ENCODE data around the gene XRCC4.

XRCC4 gene

GRCh38 chr5:83394190-83394589, 316.8 kb downstream of the XRCC4 start:
- no peak for DNase-seq

- DNase-seq: no peak
Observed at GRCh38 chr5:83396662-83397061, 319.3 kb downstream of the XRCC4 start.

DNA sequence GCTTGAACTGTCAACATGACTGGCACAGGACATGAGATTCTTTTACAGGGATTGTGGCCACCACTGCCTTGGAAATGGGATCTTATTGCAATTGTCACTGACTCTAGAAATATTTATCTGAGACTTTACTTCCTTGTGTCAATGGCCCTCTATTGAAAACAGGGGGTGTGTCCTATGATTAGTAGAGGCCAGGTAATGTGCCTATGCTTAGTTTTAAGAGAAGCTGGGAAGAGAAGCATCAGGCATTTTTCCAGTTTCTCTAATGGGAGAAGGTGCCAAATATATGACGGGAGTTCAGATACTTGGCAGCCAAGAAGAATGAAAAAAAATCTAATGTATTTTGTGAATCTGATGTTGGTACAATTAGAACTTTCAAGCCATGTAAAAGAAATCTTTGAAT, 320.3 kb downstream of the XRCC4 start:
- no peak for DNase-seq

DNA sequence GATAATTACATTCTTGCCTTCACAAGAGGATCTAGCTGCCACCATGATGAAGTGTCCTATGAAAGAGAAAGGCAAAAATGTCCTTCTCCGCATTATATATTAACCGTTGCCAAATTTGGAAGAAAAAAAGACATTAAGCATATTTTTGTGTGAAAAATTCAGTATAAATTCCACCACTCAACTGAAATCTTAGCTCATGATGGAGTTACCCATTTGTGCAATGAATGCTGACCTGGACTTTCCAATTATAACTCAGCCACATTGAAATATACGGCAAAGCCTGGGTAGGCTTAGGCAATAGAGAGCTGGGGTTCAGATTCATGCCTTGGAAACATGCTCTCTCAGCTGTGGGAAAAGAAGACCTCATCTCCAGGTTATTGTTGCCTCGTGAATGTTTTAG, 322.9 kb downstream of the XRCC4 start:
- DNase-seq: no peak

GRCh38 chr5:83400701-83401100, 323.4 kb downstream of the XRCC4 start:
- DNase-seq: no peak

DNA sequence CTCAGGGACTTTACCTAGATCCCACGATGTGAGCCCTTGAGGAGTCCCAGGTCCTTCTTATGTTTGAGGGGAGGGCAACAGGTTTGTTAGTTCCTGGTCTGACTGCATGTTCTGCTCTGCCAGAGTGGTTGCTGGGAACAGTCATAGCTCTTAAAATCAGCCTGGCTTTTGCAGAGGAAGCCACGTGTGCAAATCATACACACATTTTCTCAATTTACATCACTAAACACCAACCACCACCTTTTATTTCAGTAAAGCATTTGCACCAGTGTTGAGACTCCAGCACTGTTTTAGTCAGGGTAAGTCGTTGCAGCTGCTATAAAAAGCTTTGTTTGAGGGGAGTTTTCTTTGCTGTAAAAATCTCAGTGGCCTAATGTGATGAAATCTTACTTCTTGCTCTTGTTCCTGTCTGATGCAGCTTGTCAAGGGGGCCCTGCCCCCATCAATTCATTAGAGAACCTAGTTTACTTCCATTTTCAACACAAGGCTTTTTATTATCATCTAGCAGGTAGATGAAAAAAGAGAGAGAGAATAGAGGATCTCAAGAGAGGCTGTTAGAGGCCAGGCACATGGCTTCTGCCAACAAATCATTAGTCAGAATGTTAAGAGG, 323.9 kb downstream of the XRCC4 start:
- DNase-seq: no peak

GRCh38 chr5:83401775-83402174, 324.4 kb downstream of the XRCC4 start:
- no peak for DNase-seq

Measured in CD4-positive, alpha-beta T cell treated with Interleukin-4 for 4 hours (primary cell).